Liver (tissue), 3 donors: ENCODE data around the gene PPP6R3.

Experiments used
- FOXA2 ChIP-seq: IDR thresholded peaks from 2 replicates; pipeline ENCODE4 v1.6.1; 2016; ENCODE audit warnings: antibody characterized with exemption
- GABPA ChIP-seq, 2 donors: IDR thresholded peaks in 1 of 2; conservative IDR thresholded peaks in 1 of 2; 2 replicates each; pipeline ENCODE4 v1.6.1; 2016; ENCODE audit warnings: antibody characterized with exemption in 2 of 2, mild to moderate bottlenecking in 1 of 2, moderate library complexity in 1 of 2
- MAX ChIP-seq: IDR thresholded peaks from 2 replicates; pipeline ENCODE4 v1.6.1; 2016; ENCODE audit warnings: antibody characterized with exemption
- REST ChIP-seq: IDR thresholded peaks from 2 replicates; pipeline ENCODE4 v1.6.1; 2016; ENCODE audit warnings: antibody characterized with exemption, mild to moderate bottlenecking
- TF ChIP-seq, protein P1 (sequence below): fragments of 150-350 bp; IDR thresholded peaks from 2 replicates; pipeline ENCODE4 v1.5.1; 2017; ENCODE audit warnings: improper control_type of control experiment, low read depth, low read length; ENCODE audit not compliant: missing input control
- TF ChIP-seq, protein P2 (sequence below): IDR thresholded peaks from 2 replicates; pipeline ENCODE4 v1.6.1; 2016; ENCODE audit warnings: antibody characterized with exemption
- donor health status: healthy.
- donor health status: healthy.

GRCh38 chr11:68581439-68581838 lies 120.9 kb downstream of the PPP6R3 start:
- TF ChIP-seq MAX (no peak), FOXA2 (no peak), GABPA (IDR thresholded peaks at IDR 0.05 in 1 of 2, conservative IDR thresholded peaks at IDR 0.05 in 1 of 2) (no peak), REST (no peak)
- TF ChIP-seq, protein P1, sequence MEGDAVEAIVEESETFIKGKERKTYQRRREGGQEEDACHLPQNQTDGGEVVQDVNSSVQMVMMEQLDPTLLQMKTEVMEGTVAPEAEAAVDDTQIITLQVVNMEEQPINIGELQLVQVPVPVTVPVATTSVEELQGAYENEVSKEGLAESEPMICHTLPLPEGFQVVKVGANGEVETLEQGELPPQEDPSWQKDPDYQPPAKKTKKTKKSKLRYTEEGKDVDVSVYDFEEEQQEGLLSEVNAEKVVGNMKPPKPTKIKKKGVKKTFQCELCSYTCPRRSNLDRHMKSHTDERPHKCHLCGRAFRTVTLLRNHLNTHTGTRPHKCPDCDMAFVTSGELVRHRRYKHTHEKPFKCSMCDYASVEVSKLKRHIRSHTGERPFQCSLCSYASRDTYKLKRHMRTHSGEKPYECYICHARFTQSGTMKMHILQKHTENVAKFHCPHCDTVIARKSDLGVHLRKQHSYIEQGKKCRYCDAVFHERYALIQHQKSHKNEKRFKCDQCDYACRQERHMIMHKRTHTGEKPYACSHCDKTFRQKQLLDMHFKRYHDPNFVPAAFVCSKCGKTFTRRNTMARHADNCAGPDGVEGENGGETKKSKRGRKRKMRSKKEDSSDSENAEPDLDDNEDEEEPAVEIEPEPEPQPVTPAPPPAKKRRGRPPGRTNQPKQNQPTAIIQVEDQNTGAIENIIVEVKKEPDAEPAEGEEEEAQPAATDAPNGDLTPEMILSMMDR = no peak
- TF ChIP-seq, protein P2, sequence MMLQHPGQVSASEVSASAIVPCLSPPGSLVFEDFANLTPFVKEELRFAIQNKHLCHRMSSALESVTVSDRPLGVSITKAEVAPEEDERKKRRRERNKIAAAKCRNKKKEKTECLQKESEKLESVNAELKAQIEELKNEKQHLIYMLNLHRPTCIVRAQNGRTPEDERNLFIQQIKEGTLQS = no peak
